IMR-90 (cell line): ENCODE data around the gene EYS. TPM values are rescaled to one million over a fixed set of nuclear protein-coding genes. Genes with fewer than 3 reads are reported as not detected.

Experiments
- ATAC-seq: fragments of 200-7000 bp; cut with Tn5 transposase; 2 replicates; pipeline ENCODE4 v1.9.1; 2020; ENCODE audit warnings: low read depth, mild to moderate bottlenecking, moderate library complexity
- BruUV-seq: library from RNA; stranded (reverse); fragments of 400-500 nt; replicated peaks from 2 replicates; lab custom pipeline; 2021; lab: Mats Ljungman, UMichigan
- CTCF ChIA-PET: fragments of 300-600 bp; formaldehyde crosslinking; extraction: SDS; loops from one replicate; lab custom pipeline; 2021; ENCODE audit warnings: antibody characterized with exemption; lab: Yijun Ruan, JAX
- POLR2A ChIA-PET: fragments of 300-600 bp; sonication (Branson Sonifier 250); formaldehyde crosslinking; loops from one replicate; lab custom pipeline; 2022; ENCODE audit warnings: antibody characterized with exemption; ENCODE audit not compliant: unreplicated experiment; lab: Charles Lee
- DNase-seq: peaks from one replicate; pipeline ENCODE4 v3.0.0; 2013
- H2AFZ ChIP-seq: replicated peaks from 2 replicates; pipeline ENCODE3; 2013; ENCODE audit warnings: low read length, mild to moderate bottlenecking; ENCODE audit not compliant: poor library complexity
- H2AK5ac ChIP-seq: 2 replicates; pipeline ENCODE4 v1.6.1; 2013; ENCODE audit warnings: low read depth, low read length, inconsistent platforms
- H2AK9ac ChIP-seq: replicated peaks from 2 replicates; pipeline ENCODE3; 2013; ENCODE audit warnings: mild to moderate bottlenecking, low read depth, low read length, moderate library complexity; ENCODE audit not compliant: poor library complexity
- H2BK120ac ChIP-seq: 2 replicates; pipeline ENCODE4 v1.6.1; 2013; ENCODE audit warnings: low read depth, low read length, inconsistent platforms
- H2BK15ac ChIP-seq: 3 replicates; pipeline ENCODE4 v1.6.1; 2013; ENCODE audit warnings: low read depth, low read length, inconsistent platforms
- H2BK20ac ChIP-seq: 2 replicates; pipeline ENCODE4 v1.6.1; 2013; ENCODE audit warnings: low read depth, mild to moderate bottlenecking, inconsistent platforms, low read length, moderate library complexity
- H2BK5ac ChIP-seq: 2 replicates; pipeline ENCODE4 v1.6.1; 2013; ENCODE audit warnings: mild to moderate bottlenecking, low read depth, low read length, inconsistent platforms; ENCODE audit not compliant: poor library complexity, severe bottlenecking
- H3K14ac ChIP-seq: replicated peaks from 2 replicates; pipeline ENCODE4 v1.6.1; 2013; ENCODE audit warnings: low read depth, low read length, inconsistent platforms
- H3K18ac ChIP-seq: 2 replicates; pipeline ENCODE4 v1.6.1; 2013; ENCODE audit warnings: low read depth, low read length, control low read depth
- H3K23ac ChIP-seq: 2 replicates; pipeline ENCODE4 v1.6.1; 2013; ENCODE audit warnings: low read depth, low read length, inconsistent platforms
- H3K27ac ChIP-seq: 2 replicates; pipeline ENCODE4 v1.5.1; 2013; ENCODE audit warnings: mild to moderate bottlenecking, control low read depth, low read length; ENCODE audit not compliant: insufficient read depth
- H3K27me3 ChIP-seq: 2 replicates; pipeline ENCODE4 v1.6.1; 2013; ENCODE audit warnings: low read length; ENCODE audit not compliant: control insufficient read depth, insufficient read depth
- H3K36me3 ChIP-seq: 2 replicates; pipeline ENCODE4 v1.6.1; 2013; ENCODE audit warnings: low read length, mixed read lengths; ENCODE audit not compliant: control insufficient read depth, insufficient read depth
- H3K4ac ChIP-seq: 2 replicates; pipeline ENCODE4 v1.6.1; 2013; ENCODE audit warnings: low read depth, low read length, inconsistent platforms
- H3K4me1 ChIP-seq: 2 replicates; pipeline ENCODE4 v1.6.1; 2013; ENCODE audit warnings: low read length, mixed read lengths; ENCODE audit not compliant: control insufficient read depth, insufficient read depth
- H3K4me2 ChIP-seq: 2 replicates; pipeline ENCODE4 v1.6.1; 2013; ENCODE audit warnings: low read depth, mild to moderate bottlenecking, control low read depth, low read length, moderate library complexity
- H3K4me3 ChIP-seq: 2 replicates; pipeline ENCODE4 v1.5.1; 2013; ENCODE audit warnings: low read depth, mild to moderate bottlenecking, control low read depth, low read length, moderate library complexity; ENCODE audit not compliant: insufficient read depth
- H3K56ac ChIP-seq: 2 replicates; pipeline ENCODE4 v1.6.1; 2013; ENCODE audit warnings: low read length, inconsistent platforms; ENCODE audit not compliant: insufficient read depth; ENCODE audit errors: extremely low read depth
- H3K79me1 ChIP-seq, 2 experiments: 2 replicates each; pipeline ENCODE4 v1.6.1; 2013; ENCODE audit warnings: low read length in 2 of 2, inconsistent platforms in 1 of 2, low read depth in 1 of 2
- H3K9ac ChIP-seq: 2 replicates; pipeline ENCODE4 v1.6.1; 2013; ENCODE audit warnings: low read depth, low read length, control low read depth
- H3K9me1 ChIP-seq: 2 replicates; pipeline ENCODE4 v1.6.1; 2013; ENCODE audit warnings: low read length, inconsistent platforms; ENCODE audit not compliant: insufficient read depth
- H3K9me3 ChIP-seq: 2 replicates; pipeline ENCODE4 v1.6.1; 2013; ENCODE audit warnings: low read length; ENCODE audit not compliant: control insufficient read depth, insufficient read depth
- H4K20me1 ChIP-seq: 2 replicates; pipeline ENCODE4 v1.6.1; 2013; ENCODE audit warnings: low read length, inconsistent platforms; ENCODE audit not compliant: insufficient read depth
- H4K5ac ChIP-seq: 2 replicates; pipeline ENCODE4 v1.6.1; 2013; ENCODE audit warnings: mild to moderate bottlenecking, low read depth, low read length, control low read depth
- H4K8ac ChIP-seq, 2 experiments: 2 replicates each; pipeline ENCODE4 v1.6.1; 2013; ENCODE audit warnings: low read depth in 2 of 2, low read length in 2 of 2, control low read depth in 1 of 2, inconsistent platforms in 1 of 2
- H4K91ac ChIP-seq: 2 replicates; pipeline ENCODE4 v1.6.1; 2013; ENCODE audit warnings: low read depth, low read length, inconsistent platforms; ENCODE audit not compliant: insufficient read depth
- CEBPB ChIP-seq: IDR thresholded peaks from 2 replicates; pipeline ENCODE4 v1.6.1; 2012; ENCODE audit warnings: low read depth, low read length, improper control_type of control experiment
- FOS ChIP-seq: fragments of 150-350 bp; IDR thresholded peaks from 2 replicates; pipeline ENCODE4 v1.6.1; 2016; ENCODE audit warnings: low read depth, low read length
- MAFK ChIP-seq: IDR thresholded peaks from 2 replicates; pipeline ENCODE4 v1.6.1; 2012; ENCODE audit warnings: low read depth, low read length, improper control_type of control experiment
- MAZ ChIP-seq: IDR thresholded peaks from 2 replicates; pipeline ENCODE4 v1.6.1; 2012; ENCODE audit warnings: low read depth, mild to moderate bottlenecking, low read length, improper control_type of control experiment, moderate library complexity, borderline replicate concordance
- NFE2L2 ChIP-seq: fragments of 150-350 bp; IDR thresholded peaks from 2 replicates; pipeline ENCODE4 v1.6.1; 2016; ENCODE audit warnings: low read depth, mild to moderate bottlenecking, low read length
- RAD21 ChIP-seq: IDR thresholded peaks from 2 replicates; pipeline ENCODE4 v1.6.1; 2012; ENCODE audit warnings: low read length, improper control_type of control experiment
- USF2 ChIP-seq: fragments of 150-350 bp; IDR thresholded peaks from 2 replicates; pipeline ENCODE4 v1.6.1; 2017; ENCODE audit warnings: mild to moderate bottlenecking, antibody characterized with exemption, low read length, low read depth
- WGBS, 2 experiments: methylation state at CpG; one replicate each; pipeline versions ENCODE4 v1.1.5 to v1.1.7; 2013; ENCODE audit warnings: missing lambda C conversion rate in 2 of 2; ENCODE audit not compliant: insufficient read length in 1 of 2; ENCODE audit errors: extremely low coverage in 2 of 2; 5-methylcytosine and 5-hydroxymethylcytosine counted together
- dilution Hi-C: fragments of 300-500 bp; cut with HindIII; formaldehyde crosslinking; loops from one replicate; pipeline ENCODE4 v1.14.3; 2018; ENCODE audit warnings: low sequenced_read_pairs; ENCODE audit not compliant: unreplicated experiment
- in situ Hi-C: fragments of 300-500 bp; cut with MboI; formaldehyde crosslinking; loops from 3 replicates; pipeline ENCODE4 v1.14.3; 2019; ENCODE audit warnings: low sequenced_read_pairs, inconsistent platforms, mixed read lengths
- intact Hi-C: fragments of 100-400 bp; cut with micrococcal nuclease; formaldehyde crosslinking; loops from 2 replicates; pipeline ENCODE4 v1.10.0; 2022
- polyA plus RNA-seq, 3 experiments: library from polyadenylated mRNA; depleted of rRNA; stranded (reverse); fragments of >200 nt; gene quantifications; 2 replicates each; pipeline ENCODE4 v1.2.3, GENCODE V29; 2012; ENCODE audit warnings: low replicate concordance in 1 of 3
- total RNA-seq: library from RNA; depleted of rRNA; stranded (reverse); fragments of >200 nt; gene quantifications from 2 replicates; pipeline ENCODE4 v1.2.3, GENCODE V29; 2012
- TF ChIP-seq, protein P1 (sequence below): conservative IDR thresholded peaks from 2 replicates; pipeline ENCODE4 v1.5.1; 2012; ENCODE audit warnings: mild to moderate bottlenecking, low read depth, low read length, improper control_type of control experiment

Gene EYS
- total and polyA plus RNA-seq, 2 of the 4 experiments (the other 2 are of a cell fraction) = under 0.01 TPM; not detected in 1

- Histone ChIP-seq H3K27me3 (no peaks in the 10 kb centered on the region), H3K4me3 (no peak overlapping the region), H3K56ac (no peak overlapping the region), H2BK20ac (no peak overlapping the region), H3K4me2 (no peak overlapping the region), H3K36me3 (no peaks in the 10 kb centered on the region), H3K4me1 (no peaks in the 10 kb centered on the region), H3K9me1 (no peaks in the 10 kb centered on the region), H3K23ac (no peak overlapping the region), H4K8ac (no peak overlapping the region), H3K14ac (no peak overlapping the region), H2AK5ac (no peak overlapping the region), H3K18ac (no peak overlapping the region), H3K79me1 (no peaks in the 10 kb centered on the region), H3K27ac (no peak overlapping the region), H2BK15ac (no peak overlapping the region), H4K91ac (no peak overlapping the region), H2AFZ (no peak overlapping the region), H2BK5ac (no peak overlapping the region), H4K20me1 (no peaks in the 10 kb centered on the region), H3K9ac (no peak overlapping the region), H2AK9ac (no peak overlapping the region), H2BK120ac (no peak overlapping the region), H3K4ac (no peak overlapping the region), H3K9me3 (no peaks in the 10 kb centered on the region), H4K5ac (no peak overlapping the region)
- DNase-seq = no peak
- no CpG with 5 or more reads among the region's 2 CpGs for WGBS, 2 experiments
- dilution Hi-C loops = no loop called here
- no TSS peak for BruUV-seq
- no peak for ATAC-seq
- ChIA-PET POLR2A (no interaction called here), CTCF (no interaction called here)
- in situ Hi-C loops = no loop called here
- TF ChIP-seq MAZ (no peak), NFE2L2 (no peak), USF2 (no peak), MAFK (no peak), RAD21 (no peak), FOS (no peak), CEBPB (no peak)
- TF ChIP-seq, protein P1, sequence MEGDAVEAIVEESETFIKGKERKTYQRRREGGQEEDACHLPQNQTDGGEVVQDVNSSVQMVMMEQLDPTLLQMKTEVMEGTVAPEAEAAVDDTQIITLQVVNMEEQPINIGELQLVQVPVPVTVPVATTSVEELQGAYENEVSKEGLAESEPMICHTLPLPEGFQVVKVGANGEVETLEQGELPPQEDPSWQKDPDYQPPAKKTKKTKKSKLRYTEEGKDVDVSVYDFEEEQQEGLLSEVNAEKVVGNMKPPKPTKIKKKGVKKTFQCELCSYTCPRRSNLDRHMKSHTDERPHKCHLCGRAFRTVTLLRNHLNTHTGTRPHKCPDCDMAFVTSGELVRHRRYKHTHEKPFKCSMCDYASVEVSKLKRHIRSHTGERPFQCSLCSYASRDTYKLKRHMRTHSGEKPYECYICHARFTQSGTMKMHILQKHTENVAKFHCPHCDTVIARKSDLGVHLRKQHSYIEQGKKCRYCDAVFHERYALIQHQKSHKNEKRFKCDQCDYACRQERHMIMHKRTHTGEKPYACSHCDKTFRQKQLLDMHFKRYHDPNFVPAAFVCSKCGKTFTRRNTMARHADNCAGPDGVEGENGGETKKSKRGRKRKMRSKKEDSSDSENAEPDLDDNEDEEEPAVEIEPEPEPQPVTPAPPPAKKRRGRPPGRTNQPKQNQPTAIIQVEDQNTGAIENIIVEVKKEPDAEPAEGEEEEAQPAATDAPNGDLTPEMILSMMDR = no peak
- intact Hi-C loops = no loop called here
Measured at GRCh38 chr6:65299236-65299635, 407.8 kb downstream of the EYS start.
